ENCODE measurements around the gene GCC1.
A peak's percentile ranks its signal among the peaks of the same experiment; 100 is the strongest.

GCC1 gene, protein sequence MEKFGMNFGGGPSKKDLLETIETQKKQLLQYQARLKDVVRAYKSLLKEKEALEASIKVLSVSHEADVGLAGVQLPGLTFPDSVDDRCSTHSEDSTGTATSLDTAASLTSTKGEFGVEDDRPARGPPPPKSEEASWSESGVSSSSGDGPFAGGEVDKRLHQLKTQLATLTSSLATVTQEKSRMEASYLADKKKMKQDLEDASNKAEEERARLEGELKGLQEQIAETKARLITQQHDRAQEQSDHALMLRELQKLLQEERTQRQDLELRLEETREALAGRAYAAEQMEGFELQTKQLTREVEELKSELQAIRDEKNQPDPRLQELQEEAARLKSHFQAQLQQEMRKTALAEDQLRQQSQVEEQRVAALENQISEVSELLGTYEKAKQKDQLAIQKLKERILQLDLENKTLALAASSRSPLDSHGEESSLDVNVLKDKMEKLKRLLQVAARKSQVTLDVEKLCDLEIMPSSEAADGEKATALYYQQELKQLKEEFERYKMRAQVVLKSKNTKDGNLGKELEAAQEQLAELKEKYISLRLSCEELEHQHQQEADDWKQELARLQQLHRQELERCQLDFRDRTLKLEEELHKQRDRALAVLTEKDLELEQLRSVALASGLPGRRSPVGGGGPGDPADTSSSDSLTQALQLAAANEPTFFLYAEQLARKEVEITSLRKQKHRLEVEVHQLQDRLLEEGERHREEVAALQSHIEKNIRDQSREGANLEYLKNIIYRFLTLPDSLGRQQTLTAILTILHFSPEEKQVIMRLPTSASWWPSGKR

DNA sequence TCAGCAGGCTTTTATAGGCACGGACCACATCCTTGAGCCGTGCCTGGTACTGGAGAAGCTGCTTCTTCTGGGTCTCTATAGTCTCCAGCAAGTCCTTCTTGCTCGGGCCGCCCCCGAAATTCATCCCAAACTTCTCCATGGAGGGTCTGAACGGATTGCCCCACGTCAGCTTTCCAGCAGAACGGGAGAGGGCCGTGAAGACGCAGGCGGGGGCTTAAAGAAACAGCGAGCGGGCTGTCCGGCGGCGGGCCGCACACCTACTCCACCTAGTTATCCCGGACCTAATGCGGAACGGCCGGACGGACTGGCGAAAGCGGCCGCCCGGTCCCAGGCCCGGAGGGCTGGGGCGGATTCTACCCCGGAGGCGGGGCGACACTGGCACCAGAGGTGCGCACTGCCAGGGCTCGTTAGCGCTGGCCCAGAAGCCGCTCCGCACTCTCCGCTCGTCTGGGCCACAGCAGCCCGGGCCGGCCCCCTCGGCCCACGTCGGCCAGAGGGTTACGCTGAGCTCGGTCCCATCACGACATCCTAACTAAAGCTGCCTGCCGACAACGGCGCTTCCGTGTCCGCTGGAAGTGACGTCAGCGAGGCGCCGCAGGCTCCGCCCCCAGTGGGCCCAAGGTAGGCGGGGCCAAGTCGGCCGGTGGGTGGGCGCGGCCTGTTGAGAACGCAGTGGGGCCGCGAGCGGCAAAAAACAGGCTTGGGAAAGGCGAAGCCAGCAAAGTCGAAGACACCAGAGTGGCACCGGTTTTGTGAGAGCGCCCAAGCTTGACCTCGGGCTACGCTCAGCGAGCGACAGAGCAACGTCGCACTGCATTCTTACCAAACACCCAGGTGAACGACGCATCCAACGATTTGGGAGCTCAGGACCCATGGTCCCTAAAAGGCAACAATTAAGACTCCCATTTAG, at the start of gene GCC1:
TSS of gene GCC1 (minus strand) at position 553 of the 910 bp plus-strand sequence. CDS start at position 139, 414 bp downstream.
- DNase-seq = peak; percentile 79

DNA sequence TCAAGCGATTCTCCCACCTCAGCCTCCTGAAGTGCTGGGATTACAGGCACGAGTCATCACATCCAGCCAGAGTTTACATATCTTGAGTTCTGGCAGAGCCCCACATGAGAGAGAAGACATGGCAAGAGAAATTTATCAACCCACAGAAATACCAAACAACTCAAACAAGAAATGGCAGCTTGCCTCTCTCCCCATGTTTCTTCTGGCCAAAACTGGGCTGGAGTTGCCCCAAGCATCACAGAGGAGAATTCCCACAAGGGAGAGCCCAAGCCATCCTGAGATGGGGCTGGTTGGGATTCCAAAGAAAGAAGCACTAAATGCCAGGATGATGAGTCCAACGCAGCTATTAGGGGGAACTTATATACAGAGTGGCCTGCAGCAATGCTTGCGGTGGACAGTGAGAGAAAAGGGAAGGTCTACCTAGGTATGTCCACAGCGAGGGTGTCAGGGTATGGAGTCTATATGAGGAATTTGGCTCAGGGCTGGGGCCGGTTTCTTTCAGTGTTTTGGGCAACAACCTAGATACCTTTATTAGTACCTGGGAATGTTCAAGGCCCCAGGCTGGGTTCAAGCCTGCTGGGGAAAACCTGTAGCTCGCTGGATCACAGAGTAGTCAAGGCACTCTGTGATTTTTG, 47.0 kb upstream of the GCC1 start:
- DNase-seq = no peak

DNA sequence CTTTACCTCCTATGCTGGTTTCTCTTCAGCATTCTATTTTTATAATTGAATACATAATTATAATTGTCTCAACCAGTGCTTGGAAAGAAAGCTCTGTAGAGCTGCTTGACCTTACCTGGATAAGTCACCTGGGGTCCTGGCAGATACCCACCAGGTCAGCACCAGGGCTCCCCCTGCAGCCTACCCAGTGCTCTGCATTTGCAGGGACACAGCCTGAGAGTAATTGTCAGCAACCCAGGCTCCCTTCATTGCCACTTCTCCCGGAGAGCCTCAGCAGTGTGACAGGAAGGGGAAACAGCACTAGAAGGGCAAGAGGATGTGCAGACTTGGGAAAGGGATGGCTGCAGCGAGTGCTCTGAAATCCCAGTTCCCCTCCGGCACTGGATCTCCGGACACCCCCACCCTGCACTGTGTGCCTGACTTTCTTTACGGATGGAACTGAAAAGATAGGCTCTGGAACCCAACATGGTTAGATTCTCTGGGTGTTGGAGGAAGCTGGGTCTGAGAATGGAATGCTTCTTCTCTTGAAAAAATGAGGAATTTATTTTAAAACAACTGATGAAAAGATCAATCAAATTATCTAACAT, 44.0 kb upstream of the GCC1 start:
- DNase-seq = no peak

DNA sequence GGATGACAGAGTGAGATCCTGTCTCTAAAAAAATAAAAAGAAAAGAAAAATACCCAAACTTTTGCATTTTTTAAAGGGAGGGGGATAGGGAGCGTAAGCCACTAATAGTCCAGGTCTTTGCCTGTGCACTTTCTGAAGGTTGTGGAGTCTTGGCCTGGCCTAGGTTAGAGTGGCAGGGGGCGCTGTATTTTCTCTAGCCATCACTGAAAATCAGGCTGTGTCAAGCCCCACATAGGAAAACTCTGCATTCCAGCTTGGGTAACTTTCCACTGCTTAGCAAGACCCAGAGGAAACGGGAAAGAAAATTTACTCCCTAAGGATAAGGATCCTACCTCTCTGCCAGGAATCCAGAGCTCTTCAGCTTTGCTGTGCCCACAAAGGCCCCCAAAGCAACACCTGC, 43.0 kb upstream of the GCC1 start:
- no peak for DNase-seq

DNA sequence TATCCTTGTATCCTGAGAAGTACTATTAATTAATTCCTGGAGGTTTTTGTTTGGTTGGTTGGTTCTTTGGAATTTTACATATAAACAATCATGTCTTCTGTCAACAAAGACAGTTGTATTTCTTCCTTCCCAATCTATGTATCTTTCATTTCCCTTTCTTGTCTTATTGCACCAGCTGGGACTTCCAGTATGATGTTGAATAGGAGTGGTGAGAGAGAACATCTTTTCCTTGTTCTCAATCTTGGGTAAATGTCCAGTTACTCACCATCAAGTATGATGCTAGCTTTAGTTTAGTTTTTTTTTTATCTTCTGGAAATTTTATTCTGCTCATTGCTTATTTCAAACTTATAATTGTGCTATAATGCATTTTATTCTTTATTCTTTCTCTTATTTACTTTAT, 39.9 kb upstream of the GCC1 start:
- DNase-seq = no peak

DNA sequence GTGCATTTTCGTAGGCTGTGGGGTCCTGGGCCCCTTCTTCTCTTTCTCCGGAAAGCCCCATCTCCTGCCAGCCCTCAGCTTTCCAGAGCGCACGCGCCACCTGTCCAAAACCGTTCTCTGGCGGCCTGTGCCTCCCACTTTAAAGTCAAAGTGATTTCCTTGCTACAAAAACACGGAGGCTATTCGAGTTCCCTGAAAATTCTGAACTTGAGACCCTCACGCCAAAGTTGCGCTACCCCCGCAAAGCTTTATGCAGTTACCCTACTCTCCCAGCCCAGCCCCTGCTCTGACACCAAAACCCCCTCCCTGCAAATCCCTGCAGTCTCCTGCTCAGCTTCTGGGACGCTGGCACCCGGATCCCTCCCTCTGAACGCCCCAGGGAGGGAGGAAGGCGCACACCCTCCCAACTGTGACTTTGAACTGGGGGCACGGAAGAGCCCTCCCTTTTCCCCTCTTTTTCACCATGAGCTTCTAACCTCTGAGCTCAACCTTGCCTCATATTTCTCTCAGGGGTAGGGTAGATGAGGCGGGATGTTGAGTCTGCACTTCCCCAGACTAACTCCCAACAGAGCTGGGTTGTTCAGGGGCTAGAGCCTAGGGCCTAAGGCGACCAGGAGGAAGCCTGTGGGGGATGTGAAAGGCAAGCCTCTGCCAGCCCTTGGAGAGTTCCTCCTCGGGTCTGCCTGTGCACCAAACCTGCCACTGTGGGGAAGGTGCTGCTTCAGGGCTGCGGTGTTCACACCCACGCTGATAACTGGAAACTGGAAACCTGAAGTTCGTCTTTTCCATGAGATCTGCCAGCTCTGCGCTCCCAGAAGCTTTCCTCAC, 35.2 kb upstream of the GCC1 start:
- no peak for DNase-seq

DNA sequence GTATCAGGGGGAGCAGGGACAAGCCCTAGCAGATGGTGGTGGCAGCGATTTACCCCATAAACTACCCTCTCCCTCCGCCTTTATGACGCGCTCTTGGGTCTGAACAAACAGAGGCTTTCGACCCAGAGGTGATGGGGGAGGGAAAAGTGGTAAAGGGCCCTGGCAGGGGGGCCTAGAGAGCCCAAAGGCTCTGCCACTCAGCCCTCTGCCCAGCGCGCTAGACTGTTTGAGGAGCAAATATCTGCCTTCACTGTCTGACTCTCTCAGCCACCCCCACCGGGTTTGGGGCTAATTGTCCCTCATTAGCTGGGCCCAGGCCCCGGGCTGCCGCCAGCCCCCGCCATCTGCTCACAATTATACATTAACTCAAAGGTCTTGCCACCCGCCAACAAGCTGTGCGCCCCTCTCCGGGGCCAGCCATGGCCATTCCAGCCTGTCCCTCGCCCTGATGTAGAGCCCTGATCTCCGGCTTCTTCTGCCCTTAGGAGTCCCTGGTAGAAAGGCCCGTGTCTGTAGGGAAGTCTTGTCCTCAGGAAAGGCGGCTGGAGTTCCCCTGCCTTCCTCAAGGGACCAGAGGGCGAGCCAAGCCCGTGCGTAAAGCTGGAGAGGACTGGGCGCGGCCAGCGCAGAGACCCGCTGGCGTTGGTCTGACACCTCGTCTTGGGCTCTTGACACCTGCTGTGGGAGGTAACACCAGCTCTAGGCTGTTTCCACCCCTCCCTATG, 34.4 kb upstream of the GCC1 start:
- DNase-seq = no peak

DNA sequence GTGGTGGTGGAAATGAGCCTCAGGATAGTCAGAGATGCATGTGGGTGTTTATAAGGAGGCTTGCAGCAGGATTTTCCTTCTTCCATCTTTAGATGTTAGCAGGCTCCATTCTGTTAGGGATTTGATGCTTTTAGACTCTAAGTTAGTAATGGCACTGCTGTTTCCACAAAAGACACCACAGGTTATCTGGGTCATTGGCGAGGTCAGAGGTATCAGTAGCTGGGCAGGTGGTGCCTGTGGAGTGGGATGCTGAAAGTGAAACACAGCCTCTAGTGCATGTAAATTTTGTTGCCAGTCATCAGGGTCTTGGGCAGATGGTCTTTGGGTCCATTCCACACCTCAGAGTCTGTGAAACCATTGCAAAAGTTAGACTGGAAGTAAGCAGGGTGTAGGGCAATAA, 33.4 kb upstream of the GCC1 start:
- no peak for DNase-seq

DNA sequence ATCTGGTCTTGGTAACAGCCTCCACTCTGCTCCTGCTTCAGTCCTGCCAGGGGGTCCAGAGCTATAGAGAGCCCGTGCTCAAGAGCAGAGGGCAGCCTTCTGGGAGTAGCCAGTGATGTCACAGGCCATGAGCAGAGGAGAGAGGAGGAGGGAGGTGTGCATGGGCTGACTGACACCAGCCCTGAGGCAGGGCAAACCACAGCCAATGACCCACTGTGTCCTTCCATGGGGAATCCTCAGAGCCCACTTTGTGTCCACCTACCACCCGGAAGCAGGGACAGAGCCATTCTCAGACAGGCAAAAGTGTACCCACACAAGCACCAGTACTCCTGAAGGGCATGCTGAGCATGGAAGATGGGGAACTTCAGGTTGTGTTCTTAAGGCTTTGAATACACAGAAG, 32.6 kb upstream of the GCC1 start, which contains the start of gene PAX4:
TSS of gene PAX4 (minus strand) at position 101 of the 400 bp plus-strand sequence. CDS start 2,214 bp downstream, outside the sequence.
- no peak for DNase-seq

DNA sequence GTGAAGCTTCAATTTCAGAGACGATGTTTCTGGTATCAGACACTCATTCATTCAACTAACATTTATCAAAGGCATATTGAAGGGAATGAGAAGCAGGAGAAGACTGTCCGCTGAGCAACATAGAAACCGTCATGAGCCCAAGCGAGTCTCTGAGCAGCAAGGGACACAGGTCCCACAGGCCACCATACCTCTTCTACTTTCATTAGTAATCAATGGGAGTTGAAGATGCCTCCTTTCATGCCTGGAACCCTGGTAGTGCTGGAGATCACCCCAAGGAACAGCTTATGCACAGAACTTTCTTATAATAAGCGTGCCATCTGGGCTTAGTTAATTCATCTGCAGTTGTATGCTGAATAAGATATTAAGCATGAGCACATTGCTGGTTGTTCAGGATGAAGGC, 31.3 kb upstream of the GCC1 start:
- DNase-seq = no peak

DNA sequence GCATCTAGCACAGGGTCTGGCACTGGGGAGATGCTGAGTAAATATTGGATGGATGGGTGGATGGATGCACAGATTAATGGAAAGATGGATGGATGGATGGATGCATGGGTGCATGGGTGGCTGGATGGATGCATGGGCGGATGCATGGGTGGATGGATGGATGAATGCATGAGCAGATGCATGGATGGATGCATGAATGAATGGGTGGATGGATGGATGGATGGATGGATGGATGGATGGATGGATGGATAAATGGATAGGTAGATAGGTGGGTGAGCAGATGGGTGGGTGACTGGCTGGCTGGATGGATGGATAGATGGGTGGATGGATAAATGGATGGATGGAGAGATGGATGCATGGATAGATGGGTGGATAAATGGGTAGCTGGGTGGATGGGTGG, 26.9 kb upstream of the GCC1 start:
- no peak for DNase-seq

DNA sequence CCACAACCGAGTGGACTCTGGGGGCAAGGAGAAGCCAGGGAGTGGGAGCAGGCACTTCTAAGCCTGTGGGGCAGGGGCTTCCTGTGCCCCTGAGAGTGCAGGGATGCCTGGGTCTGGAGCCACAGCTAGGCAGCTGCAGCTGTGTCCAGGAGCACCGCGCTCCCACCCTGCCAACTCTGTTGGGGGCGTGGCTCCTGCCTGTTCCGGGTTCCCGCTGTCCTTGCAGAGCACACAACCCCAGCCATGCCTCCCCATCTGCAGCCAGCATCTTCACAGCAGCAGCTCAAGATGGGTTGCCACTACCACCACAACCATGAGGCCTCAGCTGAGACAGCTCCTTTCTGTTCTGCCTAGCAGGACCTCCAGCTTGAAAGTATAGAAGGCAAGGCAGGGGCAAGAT, 23.9 kb upstream of the GCC1 start:
- DNase-seq = no peak

DNA sequence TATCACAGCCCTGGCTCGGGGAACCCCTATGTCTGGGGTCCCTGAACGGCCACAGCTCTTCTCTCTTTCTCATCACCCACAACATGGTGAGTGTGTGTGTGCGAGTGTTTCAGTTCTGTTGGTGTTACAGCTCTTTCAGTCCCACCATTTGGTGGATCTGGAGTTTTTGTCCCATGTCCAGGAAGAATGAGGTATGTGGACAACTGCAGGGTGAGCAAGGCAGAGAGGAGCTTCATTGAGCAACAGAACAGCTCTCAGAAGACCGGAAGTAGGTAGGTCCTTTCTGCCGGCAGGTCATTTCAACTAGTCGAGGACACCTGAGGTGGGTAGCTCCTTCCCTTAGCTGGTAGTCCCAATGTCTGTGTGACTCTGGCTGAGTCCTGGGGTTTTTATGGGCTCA, 23.1 kb upstream of the GCC1 start:
- DNase-seq = no peak

DNA sequence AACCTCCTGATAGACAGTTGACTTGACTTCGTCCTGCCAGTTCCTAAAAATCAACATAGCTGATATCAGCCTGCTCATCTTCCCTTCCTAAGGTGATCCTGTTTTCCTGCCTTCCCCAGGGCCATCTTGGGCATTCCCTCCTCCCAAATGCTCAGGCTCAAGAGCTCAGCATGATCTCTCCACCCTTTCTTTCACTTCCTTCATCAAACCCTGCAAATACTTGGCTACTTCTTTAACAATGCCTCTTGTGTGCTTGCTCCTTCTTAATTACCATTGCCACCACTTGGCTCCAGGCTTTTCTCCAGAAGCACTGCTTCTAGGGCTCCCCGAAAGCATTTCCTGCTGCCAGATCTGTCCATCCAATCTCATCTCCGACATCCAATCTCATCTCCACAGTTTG, 15.5 kb upstream of the GCC1 start:
- no peak for DNase-seq

DNA sequence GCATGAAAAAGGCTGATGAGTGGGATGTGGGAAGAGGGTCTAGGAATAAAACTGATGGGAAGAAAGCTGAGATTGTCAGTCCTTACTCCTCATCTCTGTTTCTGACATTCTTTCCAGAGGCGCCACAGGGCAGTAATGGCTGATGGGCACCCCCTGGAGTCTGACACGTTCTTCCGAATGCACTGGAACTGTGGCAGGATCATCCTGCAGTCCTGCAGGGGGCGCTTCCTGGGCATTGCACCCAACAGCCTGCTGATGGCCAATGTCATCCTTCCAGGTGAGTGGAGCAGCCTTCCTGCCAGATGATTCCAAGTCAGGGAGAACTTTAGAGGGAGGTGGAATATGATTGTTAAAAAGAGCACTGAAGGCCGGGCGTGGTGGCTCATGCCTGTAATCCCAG, 12.9 kb upstream of the GCC1 start:
- DNase-seq = peak; percentile 11

DNA sequence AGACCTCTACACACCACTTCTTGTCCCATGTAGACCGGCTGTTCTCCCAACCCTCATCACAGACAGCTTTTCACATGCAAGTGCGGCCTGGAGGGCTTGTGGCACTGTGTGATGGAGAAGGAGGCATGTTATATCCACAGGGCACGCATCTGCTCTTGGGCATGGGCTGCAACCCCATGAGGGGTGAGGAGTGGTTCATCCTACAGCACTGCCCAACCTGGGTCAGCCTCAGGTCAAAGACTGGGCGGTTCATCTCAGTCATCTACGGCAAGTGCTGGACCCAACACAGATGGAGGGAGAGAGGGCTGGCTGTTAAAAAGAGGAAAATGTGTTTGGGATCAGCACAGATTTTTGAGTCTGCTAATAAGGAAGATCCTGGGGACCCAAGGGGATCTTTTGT, 10.3 kb upstream of the GCC1 start:
- no peak for DNase-seq

DNA sequence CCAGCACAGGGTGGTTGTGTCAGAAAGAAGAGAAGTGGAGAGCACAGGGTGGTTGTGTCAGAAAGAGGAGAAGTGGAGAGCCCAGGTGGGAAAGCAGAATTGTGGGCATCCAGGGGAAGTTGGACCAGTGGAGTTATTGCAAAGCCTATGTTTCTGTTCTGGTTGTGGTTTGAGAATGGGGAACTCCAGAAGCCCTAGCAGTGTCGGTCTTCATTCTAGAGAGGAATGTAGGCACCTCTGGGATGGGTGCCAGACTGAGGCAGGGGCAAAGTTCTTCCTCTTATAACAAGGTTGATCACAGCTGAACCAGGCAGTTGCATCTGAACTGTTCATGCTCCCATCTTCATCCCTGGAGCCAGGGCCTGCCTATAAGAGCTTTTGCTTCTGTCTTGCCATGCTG, 9.1 kb upstream of the GCC1 start:
- no peak for DNase-seq

DNA sequence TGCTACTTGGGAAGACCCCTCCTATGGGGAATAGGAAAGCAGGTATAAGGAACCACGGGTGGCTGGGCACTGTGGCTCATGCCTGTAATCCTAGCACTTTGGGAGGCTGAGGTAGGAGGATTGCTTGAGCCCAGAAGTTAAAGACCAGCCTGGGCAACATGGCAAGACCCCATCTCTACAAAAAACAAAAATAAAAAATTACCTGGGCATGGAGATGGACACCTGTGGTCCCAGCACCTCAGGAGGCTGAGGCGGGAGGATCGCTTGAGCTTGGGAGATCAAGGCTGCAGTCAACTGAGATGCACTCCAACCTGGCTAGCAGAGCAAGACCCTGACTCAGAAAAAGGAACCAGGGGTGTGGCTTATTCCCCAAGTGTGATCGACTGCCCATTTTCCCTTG, 7.2 kb upstream of the GCC1 start:
- no peak for DNase-seq

DNA sequence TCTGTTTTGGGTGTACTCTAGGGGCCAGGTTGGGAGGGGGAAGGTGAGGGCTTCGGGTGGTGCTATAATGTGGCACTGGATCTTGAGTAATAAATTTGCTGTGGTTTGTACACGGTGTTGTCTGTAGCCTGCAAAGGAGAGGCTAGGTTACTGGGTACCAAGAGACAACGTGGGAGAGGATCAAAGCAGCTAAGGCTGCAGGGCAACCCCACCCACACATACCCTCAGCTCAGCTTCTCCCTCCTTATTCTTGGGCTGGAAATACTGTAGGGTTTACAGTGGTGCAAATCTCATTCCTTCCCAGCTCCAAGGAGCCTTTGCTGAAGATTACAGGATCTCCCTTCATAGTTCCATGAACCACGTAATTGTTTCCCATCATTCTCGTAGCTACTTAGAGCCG, 6.2 kb upstream of the GCC1 start:
- no peak for DNase-seq

DNA sequence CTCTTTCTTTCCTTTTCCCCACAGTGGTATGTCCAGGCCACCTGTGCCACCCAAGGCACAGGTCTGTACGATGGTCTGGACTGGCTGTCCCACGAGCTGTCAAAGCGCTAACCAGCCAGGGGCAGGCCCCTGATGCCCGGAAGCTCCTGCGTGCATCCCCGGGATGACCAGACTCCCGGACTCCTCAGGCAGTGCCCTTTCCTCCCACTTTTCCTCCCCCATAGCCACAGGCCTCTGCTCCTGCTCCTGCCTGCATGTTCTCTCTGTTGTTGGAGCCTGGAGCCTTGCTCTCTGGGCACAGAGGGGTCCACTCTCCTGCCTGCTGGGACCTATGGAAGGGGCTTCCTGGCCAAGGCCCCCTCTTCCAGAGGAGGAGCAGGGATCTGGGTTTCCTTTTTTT, 5.8 kb upstream of the GCC1 start:
- no peak for DNase-seq

DNA sequence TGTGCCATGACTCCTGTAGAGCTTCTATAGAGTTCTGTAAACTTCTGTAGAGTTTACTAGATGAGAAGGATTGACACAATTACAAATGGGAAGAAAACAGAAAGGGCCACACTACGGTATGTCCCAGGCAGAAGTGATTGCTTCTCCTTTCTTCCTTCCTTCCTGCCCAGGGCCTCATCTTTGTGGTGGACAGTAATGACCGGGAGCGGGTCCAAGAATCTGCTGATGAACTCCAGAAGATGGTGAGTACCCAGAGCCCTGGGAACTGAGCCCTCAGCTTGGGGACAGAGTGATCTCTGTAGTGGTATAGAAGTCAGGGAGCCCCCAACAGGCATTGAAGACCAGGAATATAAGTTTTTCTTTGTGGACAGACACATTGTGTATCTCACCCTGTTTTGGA, 4.5 kb upstream of the GCC1 start:
- DNase-seq = no peak
